GM10847 (cell line): ENCODE results near the gene FH.
A peak's percentile ranks its signal among the peaks of the same experiment; 100 is the strongest.

Source experiments
- POLR2A ChIP-seq: IDR thresholded peaks from 2 replicates; pipeline ENCODE4 v1.6.1; 2011; ENCODE audit not compliant: insufficient read length; ENCODE audit errors: extremely low read depth

Gene FH

GRCh38 chr1:241519308-241520079 is at the start of gene FH:
FH (minus strand) TSS chr1:241519755; CDS start chr1:241519722, 33 bp downstream.
- TF ChIP-seq POLR2A = peak; percentile 90

GRCh38 chr1:241560849-241561187 is 41.3 kb upstream of the FH start:
- TF ChIP-seq POLR2A = no peak

DNA sequence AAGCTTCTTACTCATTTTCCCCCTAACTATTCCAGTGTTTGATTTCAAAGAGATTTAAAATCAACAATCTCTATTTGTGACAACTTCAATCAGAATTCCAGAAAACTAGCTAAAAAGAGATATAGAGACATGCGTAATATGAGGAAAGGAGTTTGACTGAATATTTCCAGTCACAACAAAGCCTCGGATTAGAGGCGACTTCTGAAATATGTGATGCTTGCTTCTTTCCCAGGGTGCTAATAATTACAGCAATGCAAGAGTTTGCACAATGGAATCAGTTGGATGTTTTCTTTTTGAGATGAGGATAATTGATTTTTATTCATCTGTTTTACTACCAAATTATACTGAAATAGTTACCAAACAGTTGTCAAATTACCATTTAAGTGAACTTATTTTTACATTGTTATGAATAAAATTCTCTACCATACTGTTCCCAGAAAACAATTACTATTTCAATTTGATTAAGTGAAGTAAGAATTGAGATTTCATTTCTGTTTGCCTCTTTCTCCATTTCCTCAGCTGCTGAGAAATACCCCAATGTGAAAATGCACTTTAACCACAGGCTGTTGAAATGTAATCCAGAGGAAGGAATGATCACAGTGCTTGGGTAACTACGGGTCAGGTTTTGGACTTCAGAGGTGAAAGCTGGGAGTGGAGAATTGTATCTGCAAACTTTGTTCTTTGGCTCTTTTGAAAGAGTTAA is 40.7 kb upstream of the FH start:
- TF ChIP-seq POLR2A = no peak

DNA sequence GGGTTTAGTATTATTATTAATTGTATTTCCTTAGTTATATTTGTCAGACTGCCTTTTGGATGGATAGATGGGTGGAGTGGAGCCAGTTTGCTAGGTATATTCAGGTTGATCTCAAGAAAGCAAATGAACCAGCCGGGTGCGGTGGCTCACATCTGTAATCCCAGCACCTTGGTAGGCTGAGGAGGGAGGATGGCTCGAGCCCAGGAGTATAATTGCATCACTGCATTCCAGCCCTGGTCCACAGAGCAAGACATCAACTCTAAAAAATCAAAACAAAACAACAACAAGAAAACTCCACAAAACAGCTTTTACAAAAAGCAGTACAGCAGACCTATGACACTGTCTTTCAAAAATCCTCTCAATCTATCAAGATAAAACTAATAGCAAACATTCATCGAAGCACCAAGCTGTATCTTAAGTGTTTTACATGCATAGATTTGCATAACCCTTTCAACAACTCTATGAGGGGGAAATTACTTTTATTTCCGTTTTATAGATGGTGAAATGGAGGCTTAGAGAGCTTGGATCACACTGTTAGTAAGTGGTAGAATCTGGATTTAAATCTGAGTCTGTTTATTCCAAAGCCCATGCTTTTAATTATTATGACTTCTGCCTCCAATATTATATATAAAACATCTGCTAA is 38.1 kb upstream of the FH start:
- TF ChIP-seq POLR2A = no peak

GRCh38 chr1:241557031-241557430 is 37.5 kb upstream of the FH start:
- no peak for TF ChIP-seq POLR2A

- TF ChIP-seq POLR2A = no peak
Measured at GRCh38 chr1:241555526-241555925, 36.0 kb upstream of the FH start.

DNA sequence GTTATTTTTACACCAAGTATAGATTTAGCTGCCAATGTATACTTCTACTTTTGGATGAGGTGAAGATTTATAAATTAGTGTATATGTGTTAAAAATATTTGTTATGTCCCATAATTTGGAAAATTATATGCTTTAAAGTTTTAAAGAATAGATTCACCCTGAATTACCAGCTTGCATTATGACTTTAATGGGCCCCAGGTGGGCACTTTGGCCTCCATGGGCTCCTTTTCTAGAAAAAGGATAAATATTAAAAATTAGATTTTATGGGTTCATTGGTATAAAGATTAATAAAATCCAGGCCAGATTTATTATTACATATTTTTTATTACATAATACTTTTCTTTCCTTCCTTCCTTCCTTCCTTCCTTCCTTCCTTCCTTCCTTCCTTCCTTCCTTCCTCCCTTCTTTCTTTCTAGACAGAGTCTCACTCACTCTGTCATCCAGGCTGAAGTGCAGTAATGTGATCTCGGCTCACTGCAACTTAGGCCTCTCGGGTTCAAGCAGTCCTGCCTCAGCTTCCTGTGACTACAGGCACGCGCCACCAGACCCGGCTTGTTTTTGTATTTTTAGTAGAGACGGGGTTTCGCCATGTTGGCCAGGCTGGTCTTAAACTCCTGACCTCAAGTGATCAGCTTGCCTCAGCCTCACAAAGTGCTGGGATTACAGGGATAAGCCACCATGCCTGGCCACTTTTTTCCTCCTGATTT is 34.5 kb upstream of the FH start:
- no peak for TF ChIP-seq POLR2A

DNA sequence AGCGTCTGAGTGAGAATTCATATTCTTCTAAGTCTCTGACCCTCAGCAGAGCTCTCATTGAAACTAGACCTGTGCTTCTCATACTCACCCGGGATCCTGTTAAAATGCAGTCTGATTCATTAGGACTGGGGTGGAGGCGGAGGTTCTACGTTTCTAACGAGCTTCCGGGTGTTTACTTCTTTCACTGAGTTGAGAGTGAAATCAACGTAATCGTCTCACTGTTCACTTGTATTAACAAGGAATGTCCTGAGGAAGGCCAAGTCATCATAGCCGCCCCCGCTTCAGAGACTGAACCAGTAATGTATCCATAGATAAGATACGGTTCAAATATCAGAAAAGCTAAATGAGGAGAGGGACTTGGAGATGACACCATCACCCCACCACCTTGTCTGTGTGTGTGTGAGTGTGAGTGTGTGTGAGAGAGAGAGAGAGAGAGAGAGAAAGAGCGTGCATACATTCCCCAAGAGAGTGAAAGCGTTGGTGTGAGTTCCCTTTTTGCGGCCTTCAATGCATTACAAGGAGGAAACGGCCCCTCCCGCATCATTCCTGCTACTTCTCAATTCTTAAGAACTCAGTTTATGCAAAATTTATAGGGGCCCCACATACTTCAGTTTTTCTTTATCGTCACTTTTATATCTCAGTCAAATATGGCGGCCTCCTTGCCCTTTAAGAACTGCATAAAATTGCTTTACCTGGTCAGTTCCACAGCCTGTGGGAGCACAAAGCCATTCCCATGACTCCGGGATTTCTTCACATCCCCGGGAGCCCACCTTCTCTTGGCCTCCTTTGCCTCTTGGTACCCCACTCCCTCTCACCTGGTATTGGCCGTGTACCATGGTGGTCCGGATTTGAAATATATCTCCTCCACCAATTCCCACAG is 32.4 kb upstream of the FH start:
- TF ChIP-seq POLR2A = no peak

GRCh38 chr1:241550318-241550717 is 30.8 kb upstream of the FH start:
- TF ChIP-seq POLR2A = no peak

- no peak for TF ChIP-seq POLR2A
Measured at GRCh38 chr1:241548008-241548407, 28.5 kb upstream of the FH start.

DNA sequence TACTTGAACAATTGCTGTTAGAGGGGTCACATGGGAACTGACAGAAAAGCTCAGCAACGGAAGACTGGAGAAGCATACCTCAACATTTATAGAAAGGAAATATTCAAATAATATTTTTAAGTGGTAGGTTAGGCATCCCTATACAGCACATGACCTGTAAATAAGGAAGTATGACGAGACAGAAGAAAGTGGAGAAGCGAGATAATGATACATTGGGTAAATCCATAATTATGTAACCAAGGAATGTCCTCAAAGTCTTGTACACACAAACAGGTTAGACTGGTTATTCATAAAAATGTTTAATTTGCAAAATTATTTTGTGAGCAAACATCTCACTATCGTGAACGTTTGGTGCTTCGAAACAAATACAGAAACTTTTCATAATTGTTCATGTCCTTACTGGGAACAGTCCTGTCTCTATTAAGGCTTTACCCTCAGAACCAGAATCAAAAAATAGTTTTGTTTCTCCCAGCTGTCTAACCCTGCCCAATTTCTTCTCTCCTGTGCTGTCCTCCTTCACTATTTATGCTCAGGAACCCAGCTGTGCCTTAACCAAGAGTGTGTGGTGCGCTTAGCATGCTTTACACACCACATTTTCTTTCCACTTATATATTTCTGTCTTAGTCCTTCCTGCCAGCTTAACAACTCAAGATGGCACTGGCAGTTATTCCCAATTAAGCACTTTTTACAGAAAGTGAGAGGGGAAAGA is 22.8 kb upstream of the FH start:
- no peak for TF ChIP-seq POLR2A

GRCh38 chr1:241536969-241537368 is 17.4 kb upstream of the FH start:
- TF ChIP-seq POLR2A = no peak

- TF ChIP-seq POLR2A = no peak
Measured at GRCh38 chr1:241536304-241536703, 16.7 kb upstream of the FH start.
